C4-2B (cell line): ENCODE measurements around the gene ZSCAN4.
A peak's percentile ranks its signal among the peaks of the same experiment; 100 is the strongest.

Source experiments
- H3K27ac ChIP-seq: fragments of 450-650 bp; 2 replicates; pipeline ENCODE4 v1.5.1; 2017
- ZFX ChIP-seq: fragments of 450-650 bp; IDR thresholded peaks from 2 replicates; pipeline ENCODE4 v1.6.1; 2017
- TF ChIP-seq, protein P1 (sequence below): fragments of 450-650 bp; conservative IDR thresholded peaks from 2 replicates; pipeline ENCODE4 v1.5.1; 2017; ENCODE audit warnings: mild to moderate bottlenecking

Gene ZSCAN4

DNA sequence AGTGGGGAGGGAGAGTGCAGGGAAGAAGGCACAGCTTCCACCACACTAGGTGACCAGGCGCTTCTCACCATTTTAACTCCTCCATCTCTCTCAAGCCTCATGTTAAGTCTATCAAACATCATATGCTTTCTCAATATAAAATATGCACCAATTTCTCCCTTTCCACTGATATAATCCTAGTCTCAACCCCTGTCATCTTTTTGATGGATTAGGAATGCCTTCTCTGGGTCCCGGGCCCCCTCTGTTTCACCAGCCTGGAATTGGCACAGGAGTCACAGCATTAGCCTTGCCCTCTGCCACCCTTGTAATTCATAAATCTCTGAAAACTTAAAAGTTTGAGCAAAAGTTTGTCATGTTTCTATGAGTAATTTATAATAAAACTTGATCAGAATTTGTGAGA, at the start of gene ZSCAN4:
TSS of gene ZSCAN4 (plus strand) at position 301 of the 400 bp plus-strand sequence. CDS start 7,211 bp downstream, outside the sequence.
- TF ChIP-seq ZFX = no peak
- TF ChIP-seq, protein P1, sequence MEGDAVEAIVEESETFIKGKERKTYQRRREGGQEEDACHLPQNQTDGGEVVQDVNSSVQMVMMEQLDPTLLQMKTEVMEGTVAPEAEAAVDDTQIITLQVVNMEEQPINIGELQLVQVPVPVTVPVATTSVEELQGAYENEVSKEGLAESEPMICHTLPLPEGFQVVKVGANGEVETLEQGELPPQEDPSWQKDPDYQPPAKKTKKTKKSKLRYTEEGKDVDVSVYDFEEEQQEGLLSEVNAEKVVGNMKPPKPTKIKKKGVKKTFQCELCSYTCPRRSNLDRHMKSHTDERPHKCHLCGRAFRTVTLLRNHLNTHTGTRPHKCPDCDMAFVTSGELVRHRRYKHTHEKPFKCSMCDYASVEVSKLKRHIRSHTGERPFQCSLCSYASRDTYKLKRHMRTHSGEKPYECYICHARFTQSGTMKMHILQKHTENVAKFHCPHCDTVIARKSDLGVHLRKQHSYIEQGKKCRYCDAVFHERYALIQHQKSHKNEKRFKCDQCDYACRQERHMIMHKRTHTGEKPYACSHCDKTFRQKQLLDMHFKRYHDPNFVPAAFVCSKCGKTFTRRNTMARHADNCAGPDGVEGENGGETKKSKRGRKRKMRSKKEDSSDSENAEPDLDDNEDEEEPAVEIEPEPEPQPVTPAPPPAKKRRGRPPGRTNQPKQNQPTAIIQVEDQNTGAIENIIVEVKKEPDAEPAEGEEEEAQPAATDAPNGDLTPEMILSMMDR = no peak
- H3K27ac ChIP-seq = no peak within 1 kb of the TSS

DNA sequence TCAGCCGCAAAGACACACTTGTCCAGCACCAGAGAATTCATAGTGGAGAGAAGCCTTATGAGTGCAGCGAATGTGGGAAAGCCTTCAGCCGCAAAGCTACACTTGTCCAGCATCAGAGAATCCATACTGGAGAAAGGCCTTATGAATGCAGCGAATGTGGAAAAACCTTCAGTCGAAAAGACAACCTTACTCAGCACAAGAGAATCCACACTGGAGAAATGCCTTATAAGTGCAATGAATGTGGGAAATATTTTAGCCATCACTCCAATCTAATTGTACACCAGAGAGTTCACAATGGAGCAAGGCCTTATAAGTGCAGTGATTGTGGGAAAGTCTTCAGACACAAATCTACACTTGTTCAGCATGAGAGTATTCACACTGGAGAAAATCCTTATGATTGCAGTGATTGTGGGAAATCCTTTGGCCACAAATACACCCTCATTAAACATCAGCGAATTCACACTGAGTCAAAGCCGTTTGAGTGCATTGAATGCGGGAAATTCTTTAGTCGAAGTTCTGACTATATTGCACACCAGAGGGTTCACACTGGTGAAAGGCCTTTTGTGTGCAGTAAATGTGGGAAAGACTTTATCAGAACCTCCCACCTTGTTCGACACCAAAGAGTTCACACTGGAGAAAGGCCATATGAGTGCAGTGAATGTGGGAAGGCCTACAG, 47.9 kb upstream of the ZSCAN4 start:
- TF ChIP-seq ZFX = no peak
- TF ChIP-seq, protein P1 = no peak
- no peak overlapping the region for H3K27ac ChIP-seq

- no peak overlapping the region for H3K27ac ChIP-seq
- TF ChIP-seq, protein P1 = no peak
- no peak for TF ChIP-seq ZFX
Observed at GRCh38 chr19:57623091-57623490, 45.6 kb upstream of the ZSCAN4 start.

GRCh38 chr19:57632987-57633831, 35.5 kb upstream of the ZSCAN4 start, which contains the start of gene ZNF211:
ZNF211 (plus strand) TSS chr19:57633168; CDS start chr19:57633347, 179 bp downstream.
- H3K27ac ChIP-seq = peak within 1 kb of the TSS; percentile 63
- TF ChIP-seq ZFX = no peak
- TF ChIP-seq, protein P1 = no peak

DNA sequence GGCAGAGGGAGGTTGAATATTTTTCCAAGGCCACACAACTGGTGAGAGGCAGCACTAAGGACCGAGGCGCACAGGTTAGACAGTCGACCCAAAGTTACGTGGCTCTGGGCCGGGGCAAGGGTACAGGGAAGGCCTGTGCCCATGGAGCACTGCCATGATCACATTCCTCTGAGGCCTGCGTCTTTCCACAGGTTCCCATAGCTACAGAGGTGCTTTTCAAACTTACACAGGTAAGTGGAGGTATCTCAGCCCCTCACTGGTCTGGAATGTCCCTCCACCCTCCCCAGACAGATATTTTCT, 35.0 kb upstream of the ZSCAN4 start:
- TF ChIP-seq, protein P1 = no peak
- TF ChIP-seq ZFX = no peak
- H3K27ac ChIP-seq = peak overlapping the region; percentile 63

- TF ChIP-seq, protein P1 = no peak
- no peak for TF ChIP-seq ZFX
- no peak overlapping the region for H3K27ac ChIP-seq
Observed at GRCh38 chr19:57637379-57637778, 31.4 kb upstream of the ZSCAN4 start.

GRCh38 chr19:57641715-57642234, 27.0 kb upstream of the ZSCAN4 start:
- TF ChIP-seq ZFX = no peak
- TF ChIP-seq, protein P1 = no peak
- H3K27ac ChIP-seq = no peak overlapping the region
